GM12878 (cell line): ENCODE results near the gene BPIFA1. TPM values are rescaled to one million over a fixed set of nuclear protein-coding genes. Genes with fewer than 3 reads are reported as not detected.

Source experiments
- ATAC-seq: fragments of 200-7000 bp; cut with Tn5 transposase; 3 replicates; pipeline ENCODE4 v1.9.1; 2020; ENCODE audit warnings: mild to moderate bottlenecking, moderate library complexity
- BruUV-seq: library from RNA; stranded (reverse); fragments of 400-500 nt; replicated peaks from 2 replicates; lab custom pipeline; 2021; lab: Mats Ljungman, UMichigan
- CTCF ChIA-PET: fragments of 300-600 bp; sonication (Branson Sonifier 250); formaldehyde crosslinking; extraction: SDS; loops from one replicate; lab custom pipeline; 2021; ENCODE audit warnings: inconsistent platforms; lab: Yijun Ruan, JAX
- POLR2A ChIA-PET: fragments of 350-600 bp; formaldehyde crosslinking; extraction: SDS; loops from one replicate; lab custom pipeline; 2021; ENCODE audit warnings: inconsistent platforms; lab: Charles Lee
- RAD21 ChIA-PET: fragments of 300-600 bp; sonication (Branson Sonifier 250); formaldehyde crosslinking; loops from one replicate; lab custom pipeline; 2023; ENCODE audit warnings: antibody characterized with exemption; ENCODE audit not compliant: unreplicated experiment; lab: Charles Lee
- SMC1A ChIA-PET: fragments of 300-600 bp; sonication (Branson Sonifier 250); formaldehyde crosslinking; loops from one replicate; lab custom pipeline; 2023; ENCODE audit not compliant: unreplicated experiment, uncharacterized antibody; lab: Charles Lee
- DNase-seq: peaks from one replicate; pipeline ENCODE4 v3.0.0-alpha.2; 2011; ENCODE audit warnings: low read depth, low spot score
- FAIRE-seq: peaks from 3 replicates; lab custom pipeline; 2011; peaks lifted over from hg19 to GRCh38; lab: Jason Lieb, UNC
- H2AFZ ChIP-seq: 2 replicates; pipeline ENCODE4 v1.6.0; 2011; ENCODE audit warnings: low read depth, low read length, control low read depth; ENCODE audit not compliant: control insufficient read depth
- H3K27ac ChIP-seq: 2 replicates; pipeline ENCODE4 v1.5.1; 2011; ENCODE audit warnings: control low read depth; ENCODE audit not compliant: control insufficient read depth, insufficient read depth
- H3K27me3 ChIP-seq, 2 experiments: replicated peaks in 1 of 2; 2 replicates each; pipeline versions ENCODE4 v1.6.0 to v1.6.1; 2011; ENCODE audit warnings: low read length in 1 of 2; ENCODE audit not compliant: control insufficient read depth in 2 of 2, insufficient read depth in 2 of 2
- H3K36me3 ChIP-seq, 2 experiments: 2 replicates each; pipeline ENCODE4 v1.5.1; 2011; ENCODE audit warnings: low read length in 1 of 2; ENCODE audit not compliant: control insufficient read depth in 2 of 2, insufficient read depth in 2 of 2
- H3K4me1 ChIP-seq: 2 replicates; pipeline ENCODE4 v1.6.1; 2011; ENCODE audit warnings: mild to moderate bottlenecking, low read length, moderate library complexity, mixed read lengths; ENCODE audit not compliant: control insufficient read depth, insufficient read depth
- H3K4me2 ChIP-seq: 2 replicates; pipeline ENCODE4 v1.6.0; 2011; ENCODE audit warnings: control low read depth; ENCODE audit not compliant: control insufficient read depth, insufficient read depth
- H3K4me3 ChIP-seq: fragments of 200-600 bp; sonication (generic); 2 replicates; pipeline ENCODE4 v1.5.1; 2016
- H3K79me2 ChIP-seq: 2 replicates; pipeline ENCODE4 v1.6.0; 2011; ENCODE audit warnings: low read length; ENCODE audit not compliant: control insufficient read depth, insufficient read depth
- H3K9ac ChIP-seq: 2 replicates; pipeline ENCODE4 v1.8.0; 2011; ENCODE audit warnings: low read length, control low read depth, mixed read lengths; ENCODE audit not compliant: control insufficient read depth, insufficient read depth
- H3K9me3 ChIP-seq: replicated peaks from 3 replicates; pipeline ENCODE4 v1.5.1; 2011; ENCODE audit warnings: mild to moderate bottlenecking, low read length; ENCODE audit not compliant: control insufficient read depth, insufficient read depth
- H4K20me1 ChIP-seq: 2 replicates; pipeline ENCODE4 v1.6.0; 2011; ENCODE audit not compliant: control insufficient read depth, insufficient read depth
- CBFB ChIP-seq: IDR thresholded peaks from 2 replicates; pipeline ENCODE4 v1.6.1; 2016; ENCODE audit warnings: antibody characterized with exemption, low read depth
- FOS ChIP-seq: IDR thresholded peaks from 3 replicates; pipeline ENCODE4 v1.6.1; 2011; ENCODE audit warnings: borderline replicate concordance; ENCODE audit not compliant: insufficient read length; ENCODE audit errors: extremely low read depth
- MAX ChIP-seq: IDR thresholded peaks from 2 replicates; pipeline ENCODE4 v1.6.1; 2012; ENCODE audit warnings: low read depth, low read length, improper control_type of control experiment
- NFYA ChIP-seq: IDR thresholded peaks from 2 replicates; pipeline ENCODE4 v1.6.1; 2011; ENCODE audit warnings: low read depth, mild to moderate bottlenecking, low read length, improper control_type of control experiment, borderline replicate concordance
- NR2C1 ChIP-seq: fragments of 450-650 bp; IDR thresholded peaks from 2 replicates; pipeline ENCODE4 v1.6.1; 2017; ENCODE audit warnings: antibody characterized with exemption, mild to moderate bottlenecking, moderate library complexity
- PKNOX1 ChIP-seq: fragments of 450-650 bp; IDR thresholded peaks from 2 replicates; pipeline ENCODE4 v1.6.1; 2016; ENCODE audit warnings: mild to moderate bottlenecking
- TCF7 ChIP-seq: IDR thresholded peaks from 2 replicates; pipeline ENCODE4 v1.6.1; 2014; ENCODE audit warnings: antibody characterized with exemption, borderline replicate concordance
- ZNF217 ChIP-seq: fragments of 450-650 bp; IDR thresholded peaks from 2 replicates; pipeline ENCODE4 v1.6.1; 2017; ENCODE audit warnings: antibody characterized with exemption, mild to moderate bottlenecking
- WGBS: methylation state at CpG from one replicate; pipeline ENCODE4 v1.1.6; 2016; ENCODE audit warnings: low lambda C conversion rate; ENCODE audit not compliant: insufficient replicate concordance, insufficient coverage; ENCODE audit errors: missing lambda C conversion rate; 5-methylcytosine and 5-hydroxymethylcytosine counted together
- in situ Hi-C: fragments of 300-500 bp; cut with MboI; formaldehyde crosslinking; loops from 9 replicates; pipeline ENCODE4 v1.14.3; 2018; ENCODE audit warnings: mixed read lengths
- intact Hi-C: fragments of 100-400 bp; cut with micrococcal nuclease; formaldehyde crosslinking; loops from one replicate; pipeline ENCODE4 v1.14.2; 2022; ENCODE audit not compliant: unreplicated experiment
- polyA plus RNA-seq, 11 experiments: library from polyadenylated mRNA; depleted of rRNA in 4 of 11; unstranded in 6 of 11; stranded (reverse) in 5 of 11; fragments of >200 nt; fragmentation: Nextera tagmentation in 4 of 11; fragmentation: Illumina TruSeq in 1 of 11; extraction: Ambion mirVana in 4 of 11; extraction: Trizol in 1 of 11; gene quantifications; 1 replicate in 1 of 11; 2 replicates in 10 of 11; pipeline versions ENCODE4 v1.2.1 to v1.2.3, GENCODE V29; 2011 to 2016; ENCODE audit warnings: inconsistent platforms in 2 of 11, missing spikeins in 2 of 11, low read depth in 1 of 11
- total RNA-seq, 4 experiments: library from RNA; depleted of rRNA in 3 of 4; stranded (reverse); fragments of >200 nt in 3 of 4; fragmentation: Illumina TruSeq in 1 of 4; extraction: Trizol in 1 of 4; gene quantifications; 2 replicates each; pipeline versions ENCODE4 v1.2.1 to v1.2.3, GENCODE V29; 2013 to 2021

The BPIFA1 gene
- total and polyA plus RNA-seq, 10 of the 15 experiments (the other 5 are each of a cell fraction or from before 2014, with no cell fraction given), result not detected

GRCh38 chr20:33275871-33276270 lies 40.1 kb downstream of the BPIFA1 start:
- Histone ChIP-seq H3K36me3 (no peaks in the 10 kb centered on the region; a peak in 1 of 4 replicates), H3K9me3 (no peaks in the 10 kb centered on the region), H3K27ac (no peak overlapping the region), H2AFZ (no peak overlapping the region), H3K9ac (no peak overlapping the region), H3K27me3 (peaks cover 7 to 8% of the 10 kb centered on the region in 2 experiments; a peak in 3 of 4 replicates), H3K4me1 (no peaks in the 10 kb centered on the region), H3K4me3 (no peak overlapping the region)
- intact Hi-C loops, result no loop called here
- DNase-seq (no peak), FAIRE-seq (no peak), ATAC-seq (no peak)
- RAD21 ChIA-PET, result no interaction called here
- in situ Hi-C loops, result no loop called here
- BruUV-seq, result no TSS peak
- SMC1A ChIA-PET, result no interaction called here
- POLR2A ChIA-PET, result no interaction called here
- WGBS, result 0% methylated on average over 3 of the region's 3 CpGs
- no peak for TF ChIP-seq TCF7
- TF ChIP-seq CBFB, result no peak
- no peak for TF ChIP-seq PKNOX1
- TF ChIP-seq ZNF217, result no peak
- no peak for TF ChIP-seq MAX
- TF ChIP-seq NFYA, result no peak
- no peak for TF ChIP-seq FOS
- TF ChIP-seq NR2C1, result no peak
- TF ChIP-seq, all 136 proteins: peak for 0
- H3K79me2 ChIP-seq, result no peaks in the 10 kb centered on the region
- no peaks in the 10 kb centered on the region for H4K20me1 ChIP-seq
- CTCF ChIA-PET, result no interaction called here
- H3K4me2 ChIP-seq, result no peak overlapping the region
